ENCODE data around the gene SCAF4.

- TF ChIP-seq, protein P1, sequence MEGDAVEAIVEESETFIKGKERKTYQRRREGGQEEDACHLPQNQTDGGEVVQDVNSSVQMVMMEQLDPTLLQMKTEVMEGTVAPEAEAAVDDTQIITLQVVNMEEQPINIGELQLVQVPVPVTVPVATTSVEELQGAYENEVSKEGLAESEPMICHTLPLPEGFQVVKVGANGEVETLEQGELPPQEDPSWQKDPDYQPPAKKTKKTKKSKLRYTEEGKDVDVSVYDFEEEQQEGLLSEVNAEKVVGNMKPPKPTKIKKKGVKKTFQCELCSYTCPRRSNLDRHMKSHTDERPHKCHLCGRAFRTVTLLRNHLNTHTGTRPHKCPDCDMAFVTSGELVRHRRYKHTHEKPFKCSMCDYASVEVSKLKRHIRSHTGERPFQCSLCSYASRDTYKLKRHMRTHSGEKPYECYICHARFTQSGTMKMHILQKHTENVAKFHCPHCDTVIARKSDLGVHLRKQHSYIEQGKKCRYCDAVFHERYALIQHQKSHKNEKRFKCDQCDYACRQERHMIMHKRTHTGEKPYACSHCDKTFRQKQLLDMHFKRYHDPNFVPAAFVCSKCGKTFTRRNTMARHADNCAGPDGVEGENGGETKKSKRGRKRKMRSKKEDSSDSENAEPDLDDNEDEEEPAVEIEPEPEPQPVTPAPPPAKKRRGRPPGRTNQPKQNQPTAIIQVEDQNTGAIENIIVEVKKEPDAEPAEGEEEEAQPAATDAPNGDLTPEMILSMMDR (IDR thresholded peaks at IDR 0.05), result no peak
- TF ChIP-seq POLR2A (IDR thresholded peaks at IDR 0.05), result no peak
These were observed 71.7 kb downstream of the SCAF4 start for GRCh38 chr21:31660259-31660565.
